SIG-M5 (cell line): ENCODE measurements around the gene HYDIN.
"Not testable (repeated sequence)": the region's sequence is repeated elsewhere in the genome, so short reads cannot be mapped to it uniquely, and the experiment has no call there.

Experiments used
- DNase-seq: peaks from one replicate; lab custom pipeline; 2025; lab: John Stamatoyannopoulos, UW

Gene HYDIN

GRCh38 chr16:71109656-71110208 is 120.8 kb downstream of the HYDIN start:
- DNase-seq: not testable (repeated sequence)

GRCh38 chr16:71105881-71106280 is 124.6 kb downstream of the HYDIN start:
- DNase-seq: not testable (repeated sequence)

- DNase-seq: not testable (repeated sequence)
Measured at GRCh38 chr16:71083573-71083972, 146.9 kb downstream of the HYDIN start.

GRCh38 chr16:71080777-71081176 is 149.7 kb downstream of the HYDIN start:
- not testable (repeated sequence) for DNase-seq

GRCh38 chr16:71080262-71080661 is 150.3 kb downstream of the HYDIN start:
- not testable (repeated sequence) for DNase-seq

GRCh38 chr16:71070651-71071050 is 159.9 kb downstream of the HYDIN start:
- not testable (repeated sequence) for DNase-seq

GRCh38 chr16:71069842-71070241 is 160.7 kb downstream of the HYDIN start:
- not testable (repeated sequence) for DNase-seq

- DNase-seq: not testable (repeated sequence)
Measured at GRCh38 chr16:71053897-71054609, 176.5 kb downstream of the HYDIN start.

GRCh38 chr16:71050307-71050706 is 180.2 kb downstream of the HYDIN start:
- not testable (repeated sequence) for DNase-seq

GRCh38 chr16:71039368-71040111 is 191.0 kb downstream of the HYDIN start:
- DNase-seq: not testable (repeated sequence)

- DNase-seq: not testable (repeated sequence)
Measured at GRCh38 chr16:71038421-71038820, 192.1 kb downstream of the HYDIN start.

GRCh38 chr16:71037987-71038386 is 192.5 kb downstream of the HYDIN start:
- not testable (repeated sequence) for DNase-seq

- DNase-seq: not testable (repeated sequence)
Measured at GRCh38 chr16:71028032-71028727, 202.3 kb downstream of the HYDIN start.

- not testable (repeated sequence) for DNase-seq
Measured at GRCh38 chr16:71027511-71027910, 203.0 kb downstream of the HYDIN start.

- DNase-seq: not testable (repeated sequence)
Measured at GRCh38 chr16:71023851-71024439, 206.6 kb downstream of the HYDIN start.

- DNase-seq: not testable (repeated sequence)
Measured at GRCh38 chr16:71021961-71022537, 208.5 kb downstream of the HYDIN start.

GRCh38 chr16:71019067-71019682 is 211.3 kb downstream of the HYDIN start:
- DNase-seq: not testable (repeated sequence)

- not testable (repeated sequence) for DNase-seq
Measured at GRCh38 chr16:71015419-71015818, 215.1 kb downstream of the HYDIN start.

GRCh38 chr16:71009440-71010223 is 220.9 kb downstream of the HYDIN start:
- not testable (repeated sequence) for DNase-seq

- not testable (repeated sequence) for DNase-seq
Measured at GRCh38 chr16:71006516-71006915, 224.0 kb downstream of the HYDIN start.
